Gastrocnemius medialis (tissue), 4 donors: ENCODE results near the gene ASB13. TPM values are rescaled to one million over a fixed set of nuclear protein-coding genes. Genes with fewer than 3 reads are reported as not detected.

Source experiments
- ATAC-seq, 2 donors: fragments of 150-250 bp; one replicate each; pipeline ENCODE4 v1.9.1; 2016
- DNase-seq, 2 donors: peaks; one replicate each; pipeline ENCODE4 v3.0.0-alpha.2; 2019
- H3K27ac ChIP-seq, 4 donors: fragments of 200-600 bp; sonication (generic); 1 replicate in 1 of 4; 2 replicates in 3 of 4; pipeline ENCODE4 v1.5.1; 2016 to 2018; ENCODE audit warnings: mild to moderate bottlenecking in 2 of 4, moderate library complexity in 1 of 4
- H3K27me3 ChIP-seq, 3 donors: fragments of 200-600 bp; sonication (generic) in 2 of 3; 1 replicate in 1 of 3; 2 replicates in 2 of 3; pipeline versions ENCODE4 v1.5.1 to v1.6.0; 2016 to 2019; ENCODE audit warnings: mild to moderate bottlenecking in 1 of 3, moderate library complexity in 1 of 3
- H3K36me3 ChIP-seq, 2 donors: fragments of 200-600 bp; sonication (generic) in 1 of 2; one replicate each; pipeline ENCODE4 v1.5.1; 2017 to 2018
- H3K4me1 ChIP-seq, 2 donors: fragments of 200-600 bp; sonication (generic) in 1 of 2; one replicate each; pipeline ENCODE4 v1.5.1; 2016 to 2017; ENCODE audit warnings: mild to moderate bottlenecking in 2 of 2
- H3K4me3 ChIP-seq, 4 donors: fragments of 200-600 bp; sonication (generic) in 3 of 4; 1 replicate in 1 of 4; 2 replicates in 3 of 4; pipeline ENCODE4 v1.5.1; 2016 to 2019; ENCODE audit warnings: mild to moderate bottlenecking in 2 of 4
- H3K9me3 ChIP-seq, 3 donors: fragments of 200-600 bp; sonication (generic) in 2 of 3; 1 replicate in 1 of 3; 2 replicates in 2 of 3; pipeline ENCODE4 v1.5.1; 2016 to 2019
- CTCF ChIP-seq, 5 experiments: fragments of 450-650 bp in 3 of 5; fragments of 200-600 bp in 2 of 5; sonication (generic) in 2 of 5; IDR thresholded peaks in 4 of 5; conservative IDR thresholded peaks in 1 of 5; 1 replicate in 4 of 5; 2 replicates in 1 of 5; pipeline ENCODE4 v1.5.1; 2016 to 2019; ENCODE audit warnings: antibody characterized with exemption in 5 of 5, mild to moderate bottlenecking in 3 of 5, moderate library complexity in 3 of 5
- POLR2A ChIP-seq, 2 donors: fragments of 450-650 bp; IDR thresholded peaks; one replicate each; pipeline ENCODE4 v1.6.1; 2017; ENCODE audit warnings: antibody characterized with exemption in 2 of 2, mild to moderate bottlenecking in 2 of 2, moderate library complexity in 2 of 2
- in situ Hi-C, 4 donors: fragments of 200-750 bp; cut with MboI; loops; one replicate each; pipeline versions ENCODE4 v1.15.0 to v1.8.0; 2017; ENCODE audit warnings: low sequenced_read_pairs in 4 of 4
- intact Hi-C: fragments of 100-400 bp; cut with DNase I; formaldehyde crosslinking; loops from one replicate; pipeline ENCODE4 v1.15.1; 2023; ENCODE audit warnings: low total_unique reads
- total RNA-seq, 4 donors: library from RNA; depleted of rRNA; stranded (reverse); fragments of >200 nt; gene quantifications; one replicate each; pipeline versions ENCODE4 v1.1.0 to v1.2.3, GENCODE V29; 2016

The ASB13 gene
- total RNA-seq, 4 donors from 2014 or later: 9.6 to 20.0 (median 14.9) TPM

GRCh38 chr10:5658871-5659618 is 7.3 kb downstream of the ASB13 start:
- ATAC-seq: peak in 1 of 2 donors; percentile 21
- Histone ChIP-seq H3K27me3 (no peaks in the 10 kb centered on the region), H3K36me3 (no peaks in the 10 kb centered on the region), H3K4me1 (peaks cover 3 to 7% of the 10 kb centered on the region in 2 donors), H3K9me3 (no peaks in the 10 kb centered on the region), H3K4me3 (no peak overlapping the region), H3K27ac (no peak overlapping the region)
- intact Hi-C loops: no loop called here
- in situ Hi-C loops: no loop called here
- DNase-seq: no peak
- TF ChIP-seq POLR2A (IDR thresholded peaks at IDR 0.05): no peak
- TF ChIP-seq CTCF (IDR thresholded peaks at IDR 0.05 in 4 of 5, conservative IDR thresholded peaks at IDR 0.05 in 1 of 5): no peak

- DNase-seq (no peak), ATAC-seq (no peak)
- TF ChIP-seq CTCF (IDR thresholded peaks at IDR 0.05 in 4 of 5, conservative IDR thresholded peaks at IDR 0.05 in 1 of 5) (no peak), POLR2A (IDR thresholded peaks at IDR 0.05) (no peak)
- Histone ChIP-seq H3K4me1 (peaks cover 3 to 7% of the 10 kb centered on the region in 2 donors), H3K4me3 (no peak overlapping the region), H3K36me3 (no peaks in the 10 kb centered on the region), H3K27ac (no peak overlapping the region), H3K9me3 (no peaks in the 10 kb centered on the region), H3K27me3 (no peaks in the 10 kb centered on the region)
- intact Hi-C loops (no loop called here), in situ Hi-C loops (no loop called here)
These were observed 9.4 kb downstream of the ASB13 start for GRCh38 chr10:5656737-5657579.

- no peaks in the 10 kb centered on the region for H3K27me3 ChIP-seq
- H3K36me3 ChIP-seq: peaks cover 0 to 7% of the 10 kb centered on the region in 2 donors
- H3K4me3 ChIP-seq: no peak overlapping the region
- DNase-seq (no peak), ATAC-seq (no peak)
- intact Hi-C loops (no loop called here), in situ Hi-C loops (no loop called here)
- H3K4me1 ChIP-seq: peaks cover 0 to 5% of the 10 kb centered on the region in 2 donors
- H3K27ac ChIP-seq: no peak overlapping the region
- no peaks in the 10 kb centered on the region for H3K9me3 ChIP-seq
- TF ChIP-seq POLR2A (IDR thresholded peaks at IDR 0.05) (no peak), CTCF (IDR thresholded peaks at IDR 0.05 in 4 of 5, conservative IDR thresholded peaks at IDR 0.05 in 1 of 5) (no peak)
These were observed 11.3 kb downstream of the ASB13 start for GRCh38 chr10:5655121-5655520.

- TF ChIP-seq CTCF (IDR thresholded peaks at IDR 0.05 in 4 of 5, conservative IDR thresholded peaks at IDR 0.05 in 1 of 5): no peak
- no peak for TF ChIP-seq POLR2A (IDR thresholded peaks at IDR 0.05)
- DNase-seq: no peak
- Histone ChIP-seq H3K9me3 (no peaks in the 10 kb centered on the region), H3K36me3 (peaks cover 0 to 10% of the 10 kb centered on the region in 2 donors), H3K4me1 (peaks cover 0 to 5% of the 10 kb centered on the region in 2 donors), H3K27ac (peak overlapping the region in 1 of 4 donors; percentile 7), H3K27me3 (no peaks in the 10 kb centered on the region), H3K4me3 (no peak overlapping the region)
- intact Hi-C loops: no loop called here
- in situ Hi-C loops: no loop called here
- ATAC-seq: no peak
These were observed 12.1 kb downstream of the ASB13 start for GRCh38 chr10:5654218-5654755.
